ENCODE results near the gene CPXM2. TPM values are rescaled to one million over a fixed set of nuclear protein-coding genes. Genes with fewer than 3 reads are reported as not detected.
A peak's percentile ranks its signal among the peaks of the same experiment; 100 is the strongest.

The CPXM2 gene
- polyA plus RNA-seq, 2 donors, result 1.5 to 4.2 TPM

DNA sequence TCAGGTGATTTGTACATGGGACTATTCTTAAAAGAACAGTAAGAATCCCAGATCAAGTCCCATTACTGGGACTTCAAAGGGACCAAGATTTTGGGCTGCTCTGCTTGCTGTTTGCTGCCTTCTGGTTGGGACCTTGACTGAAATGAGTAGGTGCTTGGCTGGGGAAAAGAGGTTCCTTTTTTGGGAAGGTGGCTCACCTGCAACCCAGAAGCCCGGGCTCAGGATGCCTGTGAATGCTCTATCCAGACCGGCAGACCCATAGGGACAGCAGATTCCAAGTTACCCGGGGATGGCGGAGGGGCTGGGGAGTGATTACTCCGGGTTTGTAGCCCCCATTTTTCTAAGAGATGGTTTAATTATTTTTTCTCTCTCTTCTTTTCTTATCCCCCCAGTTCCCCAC is 104.0 kb downstream of the CPXM2 start:
- Histone ChIP-seq H3K9me3 (ENCODE audit: control insufficient read depth in 2 of 2, insufficient read depth in 1 of 2, low read depth in 1 of 2, low read length in 1 of 2) (peaks cover 2 to 7% of the 10 kb centered on the region in 2 donors), H3K36me3 (ENCODE audit: control insufficient read depth in 2 of 2, insufficient read depth in 2 of 2, low read length in 1 of 2) (no peaks in the 10 kb centered on the region), H3K4me1 (ENCODE audit: control insufficient read depth in 2 of 2, insufficient read depth in 2 of 2, low read length in 1 of 2) (peaks cover 0 to 3% of the 10 kb centered on the region in 2 donors), H3K27me3 (ENCODE audit: control insufficient read depth in 1 of 2, insufficient read depth in 2 of 2, low read length in 2 of 2) (no peaks in the 10 kb centered on the region), H3K27ac (ENCODE audit: low read depth in 2 of 2, low read length in 1 of 2) (no peak overlapping the region), H3K4me3 (ENCODE audit: low read depth in 1 of 2, low read length in 2 of 2) (no peak overlapping the region)
- WGBS, 2 donors, result 78 to 80% methylated on average over 5 of the region's 5 CpGs

DNA sequence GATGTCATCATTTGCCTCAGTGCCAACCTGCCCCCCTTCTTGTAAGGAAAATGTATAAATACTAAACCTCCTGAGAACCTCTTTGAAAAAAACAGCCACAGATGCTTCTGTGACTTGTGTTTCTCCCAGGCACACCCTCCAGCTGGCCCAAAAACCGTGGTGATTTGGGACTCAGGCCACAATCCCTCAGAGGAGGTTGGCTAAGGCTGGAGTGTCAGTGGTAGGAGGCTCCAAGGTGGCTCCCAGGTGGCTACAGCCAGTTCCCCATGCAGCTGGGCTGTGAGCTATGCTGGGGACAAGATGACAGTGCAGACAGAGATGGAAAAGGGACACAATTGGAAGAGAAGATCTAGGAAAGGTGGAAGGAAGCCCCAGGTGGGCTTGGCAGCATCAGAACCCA is 104.7 kb downstream of the CPXM2 start:
- Histone ChIP-seq H3K27ac (ENCODE audit: low read depth in 2 of 2, low read length in 1 of 2) (no peak overlapping the region), H3K27me3 (ENCODE audit: control insufficient read depth in 1 of 2, insufficient read depth in 2 of 2, low read length in 2 of 2) (no peaks in the 10 kb centered on the region), H3K9me3 (ENCODE audit: control insufficient read depth in 2 of 2, insufficient read depth in 1 of 2, low read depth in 1 of 2, low read length in 1 of 2) (peaks cover 2 to 7% of the 10 kb centered on the region in 2 donors), H3K36me3 (ENCODE audit: control insufficient read depth in 2 of 2, insufficient read depth in 2 of 2, low read length in 1 of 2) (no peaks in the 10 kb centered on the region), H3K4me3 (ENCODE audit: low read depth in 1 of 2, low read length in 2 of 2) (no peak overlapping the region), H3K4me1 (ENCODE audit: control insufficient read depth in 2 of 2, insufficient read depth in 2 of 2, low read length in 1 of 2) (peaks cover 0 to 3% of the 10 kb centered on the region in 2 donors)
- WGBS, 2 donors, result 22 to 25% methylated on average over 1 of the region's 1 CpG

DNA sequence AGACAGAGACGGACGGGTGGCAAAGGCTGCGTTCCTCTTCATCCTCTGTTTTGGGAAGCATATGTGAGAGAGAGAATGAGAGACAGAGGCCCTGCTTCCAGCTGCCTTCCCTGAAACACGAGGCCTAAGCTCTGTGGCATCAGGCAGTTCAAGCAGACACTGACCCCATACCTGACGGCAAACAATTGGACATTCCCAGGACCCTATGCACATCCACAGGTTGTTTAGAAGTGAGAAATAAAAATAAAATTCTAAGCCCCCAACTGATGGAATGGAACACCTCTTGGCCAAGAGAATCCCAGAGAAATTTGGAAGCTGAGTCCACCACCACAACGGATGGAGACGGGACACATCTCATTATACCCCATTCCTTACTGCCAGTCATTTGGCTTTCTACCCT is 105.3 kb downstream of the CPXM2 start:
- Histone ChIP-seq H3K36me3 (ENCODE audit: control insufficient read depth in 2 of 2, insufficient read depth in 2 of 2, low read length in 1 of 2) (no peaks in the 10 kb centered on the region), H3K9me3 (ENCODE audit: control insufficient read depth in 2 of 2, insufficient read depth in 1 of 2, low read depth in 1 of 2, low read length in 1 of 2) (peaks cover 1 to 6% of the 10 kb centered on the region in 2 donors), H3K4me3 (ENCODE audit: low read depth in 1 of 2, low read length in 2 of 2) (no peak overlapping the region), H3K27me3 (ENCODE audit: control insufficient read depth in 1 of 2, insufficient read depth in 2 of 2, low read length in 2 of 2) (no peaks in the 10 kb centered on the region), H3K4me1 (ENCODE audit: control insufficient read depth in 2 of 2, insufficient read depth in 2 of 2, low read length in 1 of 2) (peaks cover 0 to 7% of the 10 kb centered on the region in 2 donors), H3K27ac (ENCODE audit: low read depth in 2 of 2, low read length in 1 of 2) (no peak overlapping the region)
- 87 to 91% methylated on average over 7 of the region's 7 CpGs for WGBS, 2 donors

DNA sequence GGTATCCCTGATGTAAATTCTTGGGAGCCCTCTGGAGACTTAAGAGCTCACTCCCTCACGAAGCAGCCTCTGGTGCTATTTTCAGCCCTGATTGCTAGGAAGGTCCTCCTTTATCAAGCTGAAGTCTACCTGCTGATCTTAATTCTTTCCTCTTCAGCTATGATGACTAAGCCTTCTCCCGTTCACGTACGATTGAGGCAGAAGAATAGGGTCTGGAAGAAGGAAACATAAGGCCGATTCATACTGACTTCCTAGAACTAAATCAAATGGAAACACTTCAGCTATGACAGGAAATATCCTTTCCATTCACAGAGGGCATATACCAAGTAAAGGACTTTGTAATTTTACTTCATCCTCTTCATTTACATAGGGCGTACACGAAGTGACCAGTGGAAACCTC is 107.0 kb downstream of the CPXM2 start:
- Histone ChIP-seq H3K27ac (ENCODE audit: low read depth in 2 of 2, low read length in 1 of 2) (no peak overlapping the region), H3K9me3 (ENCODE audit: control insufficient read depth in 2 of 2, insufficient read depth in 1 of 2, low read depth in 1 of 2, low read length in 1 of 2) (peaks cover 0 to 5% of the 10 kb centered on the region in 2 donors), H3K36me3 (ENCODE audit: control insufficient read depth in 2 of 2, insufficient read depth in 2 of 2, low read length in 1 of 2) (no peaks in the 10 kb centered on the region), H3K4me1 (ENCODE audit: control insufficient read depth in 2 of 2, insufficient read depth in 2 of 2, low read length in 1 of 2) (peaks cover 0 to 8% of the 10 kb centered on the region in 2 donors), H3K27me3 (ENCODE audit: control insufficient read depth in 1 of 2, insufficient read depth in 2 of 2, low read length in 2 of 2) (no peaks in the 10 kb centered on the region), H3K4me3 (ENCODE audit: low read depth in 1 of 2, low read length in 2 of 2) (no peak overlapping the region)
- WGBS, 2 donors, result 64 to 77% methylated on average over 7 of the region's 7 CpGs

DNA sequence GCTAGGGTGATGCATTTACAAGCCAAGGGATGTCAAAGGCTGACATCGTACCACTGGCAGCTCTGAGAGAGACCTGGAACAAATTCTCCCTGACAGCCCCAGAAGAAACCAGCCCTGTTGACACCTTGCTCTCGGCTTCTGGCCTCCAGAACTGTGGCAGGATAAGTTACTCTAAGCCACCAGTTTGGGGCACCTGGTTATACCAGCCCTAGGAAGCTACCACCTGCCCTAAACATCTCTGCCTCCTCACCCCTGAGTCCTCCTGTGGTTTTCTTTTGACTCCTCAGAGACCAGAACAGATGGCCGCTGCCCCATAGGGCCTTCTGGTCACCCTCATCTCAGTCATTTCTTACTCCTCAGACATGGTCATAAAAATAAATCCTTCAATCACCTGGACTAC is 107.4 kb downstream of the CPXM2 start:
- H3K9me3 ChIP-seq (ENCODE audit: control insufficient read depth in 2 of 2, insufficient read depth in 1 of 2, low read depth in 1 of 2, low read length in 1 of 2), result peaks cover 0 to 4% of the 10 kb centered on the region in 2 donors
- no peaks in the 10 kb centered on the region for H3K27me3 ChIP-seq (ENCODE audit: control insufficient read depth in 1 of 2, insufficient read depth in 2 of 2, low read length in 2 of 2)
- no peak overlapping the region for H3K4me3 ChIP-seq (ENCODE audit: low read depth in 1 of 2, low read length in 2 of 2)
- no peaks in the 10 kb centered on the region for H3K36me3 ChIP-seq (ENCODE audit: control insufficient read depth in 2 of 2, insufficient read depth in 2 of 2, low read length in 1 of 2)
- peaks cover 0 to 8% of the 10 kb centered on the region in 2 donors for H3K4me1 ChIP-seq (ENCODE audit: control insufficient read depth in 2 of 2, insufficient read depth in 2 of 2, low read length in 1 of 2)
- peak overlapping the region in 1 of 2 donors; percentile 9 for H3K27ac ChIP-seq (ENCODE audit: low read depth in 2 of 2, low read length in 1 of 2)
- WGBS, 2 donors, result 82 to 93% methylated on average over 3 of the region's 3 CpGs

GRCh38 chr10:123783296-123783695 is 108.3 kb downstream of the CPXM2 start:
- H3K4me3 ChIP-seq (ENCODE audit: low read depth in 1 of 2, low read length in 2 of 2), result no peak overlapping the region
- no peaks in the 10 kb centered on the region for H3K27me3 ChIP-seq (ENCODE audit: control insufficient read depth in 1 of 2, insufficient read depth in 2 of 2, low read length in 2 of 2)
- WGBS, 2 donors, result 42 to 44% methylated on average over 3 of the region's 3 CpGs
- H3K9me3 ChIP-seq (ENCODE audit: control insufficient read depth in 2 of 2, insufficient read depth in 1 of 2, low read depth in 1 of 2, low read length in 1 of 2), result no peaks in the 10 kb centered on the region
- no peaks in the 10 kb centered on the region for H3K36me3 ChIP-seq (ENCODE audit: control insufficient read depth in 2 of 2, insufficient read depth in 2 of 2, low read length in 1 of 2)
- peaks cover 0 to 8% of the 10 kb centered on the region in 2 donors for H3K4me1 ChIP-seq (ENCODE audit: control insufficient read depth in 2 of 2, insufficient read depth in 2 of 2, low read length in 1 of 2)
- H3K27ac ChIP-seq (ENCODE audit: low read depth in 2 of 2, low read length in 1 of 2), result peak overlapping the region in 1 of 2 donors; percentile 19

DNA sequence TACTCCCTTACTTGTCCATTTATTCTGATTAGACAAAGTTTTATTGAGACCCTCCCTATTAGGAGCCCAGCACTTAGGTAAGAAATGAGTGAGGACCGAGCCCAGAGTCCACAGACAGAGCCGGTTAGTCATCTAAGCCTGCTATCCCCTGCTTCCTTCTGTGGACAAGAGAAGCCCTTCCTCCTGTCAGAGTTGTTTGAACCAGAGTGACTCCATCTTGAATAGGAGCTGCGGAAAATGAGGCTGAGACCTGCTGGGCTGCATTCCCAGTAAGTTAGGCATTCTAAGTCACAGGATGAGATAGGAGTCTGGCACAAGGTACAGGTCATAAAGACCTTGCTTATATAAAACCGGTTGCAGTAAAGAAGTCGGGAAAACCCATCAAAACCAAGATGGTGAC is 109.1 kb downstream of the CPXM2 start:
- H3K27me3 ChIP-seq (ENCODE audit: control insufficient read depth in 1 of 2, insufficient read depth in 2 of 2, low read length in 2 of 2), result no peaks in the 10 kb centered on the region
- H3K36me3 ChIP-seq (ENCODE audit: control insufficient read depth in 2 of 2, insufficient read depth in 2 of 2, low read length in 1 of 2), result no peaks in the 10 kb centered on the region
- H3K9me3 ChIP-seq (ENCODE audit: control insufficient read depth in 2 of 2, insufficient read depth in 1 of 2, low read depth in 1 of 2, low read length in 1 of 2), result no peaks in the 10 kb centered on the region
- H3K27ac ChIP-seq (ENCODE audit: low read depth in 2 of 2, low read length in 1 of 2), result peak overlapping the region; percentile 68 to 78
- peaks cover 0 to 9% of the 10 kb centered on the region in 2 donors for H3K4me1 ChIP-seq (ENCODE audit: control insufficient read depth in 2 of 2, insufficient read depth in 2 of 2, low read length in 1 of 2)
- H3K4me3 ChIP-seq (ENCODE audit: low read depth in 1 of 2, low read length in 2 of 2), result no peak overlapping the region
- WGBS, 2 donors, result 70 to 72% methylated on average over 5 of the region's 5 CpGs

GRCh38 chr10:123781956-123782500 is 109.6 kb downstream of the CPXM2 start:
- Histone ChIP-seq H3K4me3 (ENCODE audit: low read depth in 1 of 2, low read length in 2 of 2) (no peak overlapping the region), H3K27ac (ENCODE audit: low read depth in 2 of 2, low read length in 1 of 2) (peak overlapping the region in 1 of 2 donors; percentile 68), H3K36me3 (ENCODE audit: control insufficient read depth in 2 of 2, insufficient read depth in 2 of 2, low read length in 1 of 2) (no peaks in the 10 kb centered on the region), H3K4me1 (ENCODE audit: control insufficient read depth in 2 of 2, insufficient read depth in 2 of 2, low read length in 1 of 2) (peaks cover 0 to 11% of the 10 kb centered on the region in 2 donors), H3K9me3 (ENCODE audit: control insufficient read depth in 2 of 2, insufficient read depth in 1 of 2, low read depth in 1 of 2, low read length in 1 of 2) (no peaks in the 10 kb centered on the region), H3K27me3 (ENCODE audit: control insufficient read depth in 1 of 2, insufficient read depth in 2 of 2, low read length in 2 of 2) (no peaks in the 10 kb centered on the region)
- WGBS, 2 donors, result 27 to 34% methylated on average over 8 of the region's 8 CpGs

GRCh38 chr10:123781324-123781900 is 110.2 kb downstream of the CPXM2 start:
- Histone ChIP-seq H3K36me3 (ENCODE audit: control insufficient read depth in 2 of 2, insufficient read depth in 2 of 2, low read length in 1 of 2) (no peaks in the 10 kb centered on the region), H3K27ac (ENCODE audit: low read depth in 2 of 2, low read length in 1 of 2) (no peak overlapping the region), H3K4me1 (ENCODE audit: control insufficient read depth in 2 of 2, insufficient read depth in 2 of 2, low read length in 1 of 2) (peaks cover 0 to 11% of the 10 kb centered on the region in 2 donors), H3K9me3 (ENCODE audit: control insufficient read depth in 2 of 2, insufficient read depth in 1 of 2, low read depth in 1 of 2, low read length in 1 of 2) (no peaks in the 10 kb centered on the region), H3K4me3 (ENCODE audit: low read depth in 1 of 2, low read length in 2 of 2) (no peak overlapping the region), H3K27me3 (ENCODE audit: control insufficient read depth in 1 of 2, insufficient read depth in 2 of 2, low read length in 2 of 2) (no peaks in the 10 kb centered on the region)
- WGBS, 2 donors, result 78 to 85% methylated on average over 9 of the region's 9 CpGs
